ENCODE measurements around the gene NCAPH2.
A peak's percentile ranks its signal among the peaks of the same experiment; 100 is the strongest.

NCAPH2 gene

DNA sequence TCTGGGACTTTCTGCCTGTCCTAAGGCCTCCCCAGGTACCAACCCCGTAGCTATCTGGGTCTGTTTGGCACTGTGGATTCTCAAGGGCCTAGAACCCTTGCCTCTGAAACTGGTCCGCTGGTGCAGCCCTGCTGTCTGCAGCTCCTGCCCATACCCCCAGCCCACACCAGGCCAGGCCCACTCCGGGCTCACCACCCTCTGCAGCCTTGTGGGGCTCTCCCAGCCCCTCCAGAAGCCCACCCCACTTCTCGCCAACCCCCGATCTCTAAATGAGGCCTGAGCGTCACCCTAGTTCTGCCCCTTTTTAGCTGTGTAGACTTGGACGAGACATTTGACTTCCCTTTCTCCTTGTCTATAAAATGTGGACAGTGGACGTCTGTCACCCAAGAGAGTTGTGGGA lies 42.4 kb downstream of the NCAPH2 start:
- no peak for DNase-seq

GRCh38 chr22:50551160-50551752 lies 43.2 kb downstream of the NCAPH2 start:
- no peak for DNase-seq

DNA sequence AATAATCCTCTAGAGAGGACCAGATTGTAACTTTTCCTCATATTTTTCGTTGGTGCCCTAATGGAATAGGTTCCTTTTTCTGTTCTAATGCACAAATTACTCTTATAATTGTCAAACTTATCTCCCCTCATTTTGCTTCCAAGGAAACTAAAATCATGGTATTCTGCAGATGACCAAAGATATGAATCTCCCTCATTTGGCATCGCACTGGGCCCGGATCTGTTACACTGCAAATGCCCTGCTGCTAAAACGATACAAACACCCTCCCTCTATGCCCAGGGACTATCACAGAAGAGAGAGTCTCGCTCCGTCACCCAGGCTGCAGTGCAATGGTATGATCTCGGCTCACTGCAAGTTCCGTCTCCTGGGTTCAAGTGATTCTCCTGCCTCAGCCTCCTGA lies 45.3 kb downstream of the NCAPH2 start:
- DNase-seq, result no peak

DNA sequence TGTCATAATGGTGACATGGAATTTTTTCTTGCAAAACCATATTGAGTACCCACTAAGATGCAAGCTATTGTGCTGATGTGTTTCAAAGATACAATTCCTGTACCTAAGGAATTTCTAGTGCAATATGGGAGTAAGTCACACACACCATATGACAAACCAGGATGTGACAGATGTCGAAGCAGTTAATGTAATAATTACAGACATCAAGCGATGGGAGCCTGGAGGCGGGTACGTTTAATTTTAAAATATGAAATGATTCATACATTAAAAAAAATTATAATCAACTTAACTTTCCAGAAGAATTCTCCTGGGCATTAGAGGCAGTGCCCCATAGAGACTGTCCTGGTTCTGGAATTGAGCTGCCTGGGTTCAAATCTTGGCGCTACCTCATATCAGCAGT lies 48.7 kb downstream of the NCAPH2 start:
- no peak for DNase-seq

- DNase-seq, result no peak
These were observed 52.0 kb downstream of the NCAPH2 start for GRCh38 chr22:50560034-50560433.

GRCh38 chr22:50561401-50562358 lies 53.7 kb downstream of the NCAPH2 start:
- DNase-seq, result no peak

- peak; percentile 95 to 97 for DNase-seq
These were observed 54.7 kb downstream of the NCAPH2 start, which contains the start of gene SYCE3 for GRCh38 chr22:50562523-50563412. Gene SYCE3, minus strand, starts transcription at chr22:50562919. Its CDS starts 6,514 bp downstream, at chr22:50556405.

DNA sequence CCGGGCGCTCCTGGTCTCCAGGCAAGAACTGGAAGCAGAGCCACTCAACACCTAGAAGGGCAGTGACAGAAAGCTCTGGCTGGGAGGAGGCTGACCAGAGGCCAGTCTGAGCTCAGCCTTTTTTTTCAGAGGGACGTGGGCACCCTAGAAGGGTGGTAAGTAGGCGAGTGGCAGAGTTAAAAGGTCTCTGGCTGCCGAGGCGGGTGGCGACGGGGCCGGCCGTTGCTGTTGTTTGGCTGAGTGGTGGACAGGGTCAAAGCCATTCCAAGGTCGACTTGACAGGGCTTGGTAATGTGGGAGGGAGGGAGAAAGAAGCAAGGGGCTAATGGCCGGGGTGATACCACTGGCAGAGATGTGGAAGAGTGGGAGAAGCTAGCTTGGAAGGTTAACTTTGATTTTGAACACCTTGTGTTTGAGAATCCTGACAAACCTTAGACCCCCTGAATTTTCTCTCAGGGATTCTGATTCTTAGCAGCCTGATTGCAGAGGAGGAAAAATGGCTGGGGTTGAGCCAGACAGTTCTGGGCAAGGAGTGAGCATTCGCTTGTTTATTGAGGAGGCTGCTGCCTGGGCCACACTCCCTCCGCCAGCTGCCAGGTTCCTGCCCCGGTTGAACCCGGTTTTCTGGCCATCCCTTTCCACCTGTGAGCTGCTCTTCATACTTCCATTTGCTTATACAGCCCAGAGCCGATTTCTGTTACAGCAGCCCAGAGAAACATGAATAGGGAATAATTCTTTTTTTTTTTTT lies 55.6 kb downstream of the NCAPH2 start:
- no peak for DNase-seq

DNA sequence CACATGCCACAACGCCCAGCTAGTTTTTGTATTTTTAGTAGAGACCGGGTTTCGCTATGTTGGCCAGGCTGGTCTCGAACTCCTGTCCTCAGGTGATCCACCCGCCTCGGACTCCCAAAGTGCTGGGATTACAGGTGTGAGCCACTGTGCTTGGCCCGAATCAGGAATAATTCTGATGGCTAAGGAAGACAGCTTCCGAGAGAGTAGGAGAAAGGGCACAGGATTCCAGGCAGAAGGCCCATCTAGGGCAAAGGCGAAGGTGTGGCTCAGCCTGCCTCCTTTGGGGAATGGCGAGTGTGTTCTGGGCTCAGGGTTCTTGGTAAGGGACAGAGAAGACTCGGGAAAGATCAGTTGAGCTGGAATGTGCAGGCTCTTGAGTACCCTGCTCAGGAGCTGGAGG lies 56.3 kb downstream of the NCAPH2 start:
- no peak for DNase-seq

DNA sequence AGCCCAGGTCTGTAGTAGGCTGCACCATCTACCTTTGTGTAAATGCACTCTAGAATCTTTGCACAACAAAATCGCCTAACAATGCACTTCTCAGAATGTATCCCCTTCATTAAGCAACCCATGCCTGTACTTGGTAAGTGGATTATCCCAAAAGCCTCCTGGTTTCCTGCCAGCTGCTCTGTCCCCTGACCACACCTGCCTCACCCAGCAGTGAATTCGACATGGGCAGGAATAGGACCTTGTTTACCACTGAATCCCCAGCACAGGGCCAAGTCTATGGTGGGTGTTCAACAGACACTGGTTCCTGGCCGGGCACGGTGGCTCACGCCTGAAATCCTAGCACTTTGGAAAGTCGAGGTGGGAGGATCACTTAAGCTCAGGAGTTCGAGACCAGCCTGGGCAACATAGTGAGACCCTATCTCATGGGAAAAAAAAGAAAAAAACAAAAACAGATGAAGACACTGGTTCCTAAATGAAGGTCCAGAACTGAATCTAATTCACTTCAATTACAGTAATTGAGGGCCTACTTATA lies 59.8 kb downstream of the NCAPH2 start:
- no peak for DNase-seq

- DNase-seq, result no peak
These were observed 60.6 kb downstream of the NCAPH2 start for GRCh38 chr22:50568626-50569025.

DNA sequence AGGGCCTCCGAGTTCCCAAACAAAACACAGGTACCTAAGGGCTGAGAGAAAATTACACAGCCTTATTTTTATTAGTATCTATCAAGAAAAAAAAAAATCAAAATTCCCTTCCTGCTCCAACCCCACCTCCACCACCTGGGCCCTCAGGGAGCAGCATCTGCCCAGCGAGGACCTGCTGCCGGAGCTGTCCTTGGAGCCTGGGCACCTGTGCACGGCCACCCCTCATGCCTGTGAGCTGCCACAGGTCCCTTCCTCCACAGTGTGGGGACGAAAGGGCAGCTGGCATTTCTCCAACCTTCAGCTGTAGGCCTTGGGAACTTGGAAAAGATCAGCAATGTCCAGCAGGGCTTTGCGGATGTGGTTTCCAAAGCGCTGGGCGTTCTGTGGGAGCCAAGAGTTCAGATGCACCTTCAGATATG lies 61.0 kb downstream of the NCAPH2 start:
- no peak for DNase-seq

DNA sequence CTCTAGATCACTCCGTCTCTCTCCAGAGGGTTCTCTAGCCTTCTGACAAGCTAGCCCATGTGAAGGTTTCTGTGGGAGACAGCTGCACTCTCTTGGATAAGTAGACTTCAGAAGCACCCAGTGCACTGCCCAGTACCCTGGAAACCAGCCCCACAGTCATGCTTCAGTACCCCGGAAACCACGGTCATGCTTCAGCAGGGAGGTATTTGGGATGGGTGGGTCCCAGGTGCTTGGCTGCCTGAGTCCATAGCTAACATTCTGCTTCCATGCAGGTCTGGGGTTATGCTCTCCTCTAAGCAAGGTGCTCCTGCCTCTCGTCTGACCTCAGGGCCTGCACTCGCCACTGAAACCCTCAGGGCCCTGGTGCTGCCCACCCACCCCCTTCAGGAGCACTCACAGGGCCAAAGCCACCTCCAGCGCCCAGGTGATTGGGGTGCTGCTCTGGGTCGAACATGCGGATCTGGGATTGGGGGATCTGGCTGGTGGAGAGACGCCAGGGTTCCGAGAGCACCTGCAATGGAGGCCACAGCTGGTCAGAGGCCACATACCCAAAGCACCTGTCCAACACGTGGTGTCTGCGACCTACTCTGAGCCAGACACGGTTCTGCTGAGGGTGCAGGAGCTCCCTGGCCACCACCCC lies 62.0 kb downstream of the NCAPH2 start:
- no peak for DNase-seq

DNA sequence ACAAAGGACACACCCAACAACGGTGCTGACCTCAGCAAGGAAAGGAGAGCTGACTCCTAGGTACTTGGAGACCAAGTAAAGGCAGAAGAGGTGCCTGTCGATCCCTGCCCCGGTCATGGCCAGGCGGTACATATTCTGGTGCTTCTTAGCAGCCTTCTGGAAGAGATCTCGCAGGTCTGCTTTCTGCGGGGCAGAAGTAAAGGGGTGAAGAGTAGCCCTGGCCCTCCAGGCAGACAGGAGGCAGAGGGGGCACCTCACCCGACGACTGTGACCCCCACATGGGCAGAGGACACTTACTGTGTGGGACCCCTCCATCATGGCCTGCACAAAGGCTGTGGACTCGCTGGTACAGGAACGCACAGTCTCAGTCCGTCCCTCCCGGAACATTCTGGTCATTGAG lies 62.8 kb downstream of the NCAPH2 start:
- DNase-seq, result no peak

DNA sequence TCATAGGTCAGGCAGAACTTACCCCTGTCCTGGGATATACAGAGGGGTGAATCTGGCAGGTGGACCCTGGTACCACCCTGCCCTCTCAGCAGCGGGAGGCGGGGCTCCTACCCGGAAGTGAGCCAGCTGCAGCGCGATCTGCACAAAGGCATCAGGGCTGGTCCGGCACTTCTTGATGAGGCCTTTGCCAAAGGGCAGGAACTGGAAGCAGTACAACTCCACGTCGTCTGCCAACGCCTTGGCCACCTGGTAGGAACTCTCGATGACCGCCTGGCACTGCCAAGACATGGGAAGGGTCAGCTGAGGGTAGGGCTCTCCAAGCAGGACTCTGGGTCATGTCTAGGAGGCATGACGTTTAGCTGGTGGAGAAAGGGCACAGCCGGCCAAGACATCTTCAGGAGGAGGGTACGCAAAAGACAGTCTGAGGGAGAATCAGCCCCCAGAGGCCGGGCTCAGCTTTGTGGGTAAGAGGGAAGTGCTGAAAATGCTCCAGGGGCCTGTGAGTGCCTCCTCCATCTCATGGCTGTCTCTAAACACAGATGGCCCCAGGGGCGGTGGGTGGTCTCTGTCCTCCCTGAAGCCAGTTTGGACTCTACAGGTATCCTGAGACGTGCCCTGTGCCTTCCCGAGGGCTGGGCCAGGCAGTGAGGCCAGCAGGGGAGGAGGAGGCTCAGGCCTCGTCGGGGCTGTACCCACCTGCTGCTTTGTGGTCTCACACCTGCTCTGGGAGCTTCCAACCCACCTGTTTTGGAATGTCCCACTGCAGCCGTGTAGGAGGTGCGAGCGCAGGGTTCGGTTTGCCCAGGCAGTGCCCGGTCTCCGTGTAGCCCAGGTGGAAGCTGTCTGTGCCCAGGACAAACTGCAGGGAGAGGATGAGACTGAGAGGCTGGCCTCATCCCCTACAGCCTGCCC lies 63.5 kb downstream of the NCAPH2 start:
- DNase-seq, result no peak

DNA sequence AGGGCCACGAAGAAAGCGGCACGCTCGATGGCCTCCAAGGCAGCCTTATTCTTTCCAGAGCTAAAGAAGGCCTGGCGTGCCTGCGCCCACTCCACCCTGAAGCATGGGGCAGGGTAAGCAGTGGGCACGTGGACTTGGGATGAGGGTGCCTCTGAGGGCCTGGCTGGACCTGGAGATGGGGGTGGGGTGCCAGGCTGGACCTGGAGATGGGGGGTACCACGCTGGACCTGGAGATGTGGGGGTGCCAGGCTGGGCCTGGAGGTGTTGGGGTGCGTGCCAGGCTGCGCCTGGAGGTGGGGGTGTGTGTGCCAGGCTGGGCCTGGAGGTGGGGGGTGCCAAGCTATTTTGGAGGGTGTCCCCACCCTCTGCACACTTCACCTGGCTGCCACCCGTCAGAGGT lies 64.9 kb downstream of the NCAPH2 start:
- no peak for DNase-seq

- DNase-seq, result no peak
These were observed 65.7 kb downstream of the NCAPH2 start for GRCh38 chr22:50573491-50574382.

DNA sequence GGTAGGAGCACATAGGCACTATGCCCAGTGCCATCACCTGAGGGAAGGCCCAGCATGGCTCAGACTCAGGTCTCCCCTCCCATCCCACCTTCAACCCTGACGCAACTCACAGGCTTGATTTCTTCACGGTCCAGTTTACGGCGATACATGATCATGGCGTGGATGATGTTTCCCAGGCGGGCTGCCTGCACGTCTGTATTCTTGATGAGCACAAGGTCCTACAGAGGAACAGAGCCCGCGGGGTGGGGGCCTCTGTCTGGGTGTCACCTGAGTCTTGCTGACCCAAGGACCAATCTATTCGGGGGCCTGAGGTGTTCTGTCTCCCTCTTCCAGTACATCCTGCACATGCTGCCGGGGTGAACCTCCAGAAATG lies 66.3 kb downstream of the NCAPH2 start:
- no peak for DNase-seq

All from NCI-H1930 (cell line).